Activated naive CD4-positive, alpha-beta T cell treated with anti-CD3 and anti-CD28 coated beads for 36 hours (primary cell): Measurements from ENCODE around the gene HEYL. TPM values are rescaled to one million over a fixed set of nuclear protein-coding genes. Genes with fewer than 3 reads are reported as not detected.

Experiments
- CTCF ChIA-PET: fragments of 350-600 bp; sonication (Branson Sonifier 250); formaldehyde crosslinking; loops from one replicate; lab custom pipeline; 2021; ENCODE audit warnings: antibody characterized with exemption; lab: Charles Lee
- DNase-seq: peaks from one replicate; pipeline ENCODE4 v3.0.0-alpha.2; 2020
- H3K27ac Mint-ChIP-seq: one replicate; pipeline ENCODE4 v1.8.0; 2021; ENCODE audit warnings: mild to moderate bottlenecking, mixed read lengths
- H3K27me3 Mint-ChIP-seq: one replicate; pipeline ENCODE4 v1.8.0; 2021; ENCODE audit warnings: low read depth, mixed read lengths
- H3K36me3 Mint-ChIP-seq: one replicate; pipeline ENCODE4 v1.8.0; 2021; ENCODE audit warnings: low read depth, mixed read lengths
- H3K4me1 Mint-ChIP-seq: one replicate; pipeline ENCODE4 v1.8.0; 2021; ENCODE audit warnings: low read depth, mixed read lengths
- H3K4me3 Mint-ChIP-seq: one replicate; pipeline ENCODE4 v1.8.0; 2021; ENCODE audit warnings: mild to moderate bottlenecking, moderate library complexity, mixed read lengths
- H3K9me3 Mint-ChIP-seq: one replicate; pipeline ENCODE4 v1.8.0; 2021; ENCODE audit warnings: mixed read lengths
- intact Hi-C: fragments of 100-400 bp; cut with micrococcal nuclease; formaldehyde crosslinking; loops from one replicate; pipeline ENCODE4 v1.15.1; 2023
- total RNA-seq, 2 experiments: library from RNA; stranded (reverse); gene quantifications; one replicate each; pipeline ENCODE4 v1.2.3, GENCODE V29; 2021

HEYL gene
- total RNA-seq, 2 experiments from 2014 or later = 0.15 to 0.17 TPM

DNA sequence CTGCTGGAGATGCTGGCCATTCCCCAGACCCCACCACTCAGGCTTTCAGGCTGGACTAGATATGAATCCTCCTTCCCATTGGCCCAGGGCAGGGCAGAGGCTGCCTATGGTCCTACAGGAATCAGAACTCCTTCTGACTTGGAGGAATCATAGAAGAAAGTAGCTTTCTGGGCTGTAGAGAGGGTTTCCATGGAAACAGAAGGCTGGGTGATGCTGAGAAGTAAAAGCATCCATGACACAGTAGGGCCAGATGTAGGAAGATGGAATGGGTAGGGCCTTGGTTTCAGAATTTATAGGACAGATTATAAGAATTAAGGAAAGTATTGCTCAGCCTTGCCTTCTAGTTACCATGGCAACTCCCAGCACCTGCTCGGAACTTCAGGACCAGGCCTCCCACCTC, 23.4 kb upstream of the HEYL start:
- peaks cover 4% of the 10 kb centered on the region for H3K27me3 Mint-ChIP-seq
- no peaks in the 10 kb centered on the region for H3K36me3 Mint-ChIP-seq
- intact Hi-C loops = loop anchor here (10.0 kb wide), 1 partner anchor 268 kb away; no protein-coding TSS in a partner anchor
- CTCF ChIA-PET = interaction anchor here (0.6 to 14.5 kb wide), 3 partner anchors 11 to 239 kb away, joined by 3 to 263 read pairs (median 3); partner anchors contain the start of gene MYCL
- H3K27ac Mint-ChIP-seq = no peak overlapping the region
- no peak for DNase-seq
- no peak overlapping the region for H3K4me3 Mint-ChIP-seq
- peaks cover 21% of the 10 kb centered on the region for H3K4me1 Mint-ChIP-seq
- H3K9me3 Mint-ChIP-seq = no peaks in the 10 kb centered on the region

DNA sequence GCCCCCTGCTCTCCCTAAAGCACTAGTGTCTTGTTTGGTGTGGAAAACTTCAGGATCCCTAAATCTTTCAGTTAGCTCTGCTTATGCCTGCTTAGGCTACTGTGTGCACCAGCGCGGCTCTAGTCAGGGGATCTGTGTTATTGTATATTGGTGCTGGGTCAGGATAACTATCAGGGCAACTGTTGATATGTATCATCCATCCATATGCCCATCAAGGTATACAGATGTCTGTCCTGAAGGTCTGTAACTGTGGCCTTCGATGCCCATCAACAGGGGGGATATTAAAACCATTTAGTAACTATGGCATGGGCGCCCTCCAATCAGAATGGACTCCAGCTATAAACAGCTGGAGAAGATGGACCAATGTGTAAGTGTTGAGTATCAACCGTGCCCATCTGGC, 20.1 kb upstream of the HEYL start:
- H3K4me1 Mint-ChIP-seq = peaks cover 3% of the 10 kb centered on the region
- no peaks in the 10 kb centered on the region for H3K9me3 Mint-ChIP-seq
- CTCF ChIA-PET = interaction anchor here (0.9 to 14.5 kb wide), 7 partner anchors 11 to 139 kb away, joined by 3 to 263 read pairs (median 22); partner anchors contain the start of gene NT5C1A
- no peak overlapping the region for H3K27ac Mint-ChIP-seq
- no peaks in the 10 kb centered on the region for H3K27me3 Mint-ChIP-seq
- no peak for DNase-seq
- intact Hi-C loops = loop anchor here (10.0 kb wide), 1 partner anchor 395 kb away; no protein-coding TSS in a partner anchor
- H3K4me3 Mint-ChIP-seq = no peak overlapping the region
- no peaks in the 10 kb centered on the region for H3K36me3 Mint-ChIP-seq

DNA sequence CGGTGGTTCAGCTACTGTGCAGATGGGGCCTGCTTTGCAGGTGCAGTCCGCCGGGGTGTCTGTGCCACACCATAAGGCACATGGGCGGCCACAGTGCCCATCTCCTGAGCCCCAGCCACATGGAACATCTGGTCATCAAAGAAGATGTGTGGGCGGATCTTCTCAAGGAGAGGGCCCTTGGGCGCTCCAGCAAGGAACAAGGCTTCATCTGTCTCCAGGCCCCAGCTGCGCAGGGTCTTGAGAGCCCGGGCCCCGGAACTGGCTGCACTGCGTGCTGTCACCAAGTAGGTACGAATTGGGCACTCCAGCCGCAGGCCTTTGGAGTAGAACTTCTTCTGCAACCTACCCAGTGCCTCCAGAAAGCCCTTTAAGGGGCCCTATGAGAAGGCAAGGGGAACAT, 19.7 kb upstream of the HEYL start:
- H3K27me3 Mint-ChIP-seq = peaks cover 3% of the 10 kb centered on the region

DNA sequence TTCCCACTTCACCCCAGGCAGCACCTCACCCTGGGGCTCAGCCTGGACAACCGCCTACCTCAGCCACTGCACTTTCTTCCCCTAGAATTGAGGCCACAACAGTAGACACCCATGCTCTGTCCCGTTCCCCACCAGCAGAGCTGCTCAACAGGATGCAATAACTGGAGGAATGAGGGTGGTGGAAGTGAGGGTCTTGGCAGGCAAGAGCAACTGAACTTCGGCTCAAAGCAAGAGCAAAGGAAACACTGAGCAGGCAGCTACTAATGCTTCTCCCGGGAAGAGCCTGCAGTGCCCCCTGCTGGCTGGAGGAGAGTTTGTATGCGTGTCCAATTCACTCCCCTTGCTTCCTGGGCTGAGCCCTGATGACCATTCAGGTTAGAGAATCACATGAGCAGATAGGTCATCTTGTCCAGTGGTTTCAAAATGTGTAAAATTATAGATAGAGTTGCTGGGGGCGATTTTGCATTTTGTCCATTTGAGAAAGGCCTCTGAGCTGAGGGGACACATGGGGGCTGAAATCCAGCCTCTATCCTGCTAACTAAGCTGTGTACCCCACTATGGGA, 18.6 kb upstream of the HEYL start:
- Mint-ChIP-seq H3K27me3 (peaks cover 8% of the 10 kb centered on the region), H3K27ac (no peak overlapping the region), H3K36me3 (no peaks in the 10 kb centered on the region), H3K4me1 (peaks cover 8% of the 10 kb centered on the region), H3K4me3 (no peak overlapping the region), H3K9me3 (no peaks in the 10 kb centered on the region)
- intact Hi-C loops = loop anchor here (10.0 kb wide), 1 partner anchor 393 kb away; no protein-coding TSS in a partner anchor
- DNase-seq = peak; percentile 83
- CTCF ChIA-PET = interaction anchor here (0.6 to 14.5 kb wide), 36 partner anchors 10 to 559 kb away, joined by 3 to 263 read pairs (median 3); partner anchors contain the start of genes NT5C1A and PABPC4

More for the DNA sequence above, 19.7 kb upstream of the HEYL start:
- DNase-seq = no peak
- H3K36me3 Mint-ChIP-seq = no peaks in the 10 kb centered on the region
- peaks cover 3% of the 10 kb centered on the region for H3K4me1 Mint-ChIP-seq
- no peak overlapping the region for H3K4me3 Mint-ChIP-seq
- no peaks in the 10 kb centered on the region for H3K9me3 Mint-ChIP-seq
- intact Hi-C loops = loop anchor here (10.0 kb wide), 1 partner anchor 394 kb away; no protein-coding TSS in a partner anchor
- H3K27ac Mint-ChIP-seq = no peak overlapping the region
- CTCF ChIA-PET = interaction anchor here (0.7 to 14.5 kb wide), 24 partner anchors 11 to 141 kb away, joined by 3 to 263 read pairs (median 4); partner anchors contain the start of genes NT5C1A and PABPC4

DNA sequence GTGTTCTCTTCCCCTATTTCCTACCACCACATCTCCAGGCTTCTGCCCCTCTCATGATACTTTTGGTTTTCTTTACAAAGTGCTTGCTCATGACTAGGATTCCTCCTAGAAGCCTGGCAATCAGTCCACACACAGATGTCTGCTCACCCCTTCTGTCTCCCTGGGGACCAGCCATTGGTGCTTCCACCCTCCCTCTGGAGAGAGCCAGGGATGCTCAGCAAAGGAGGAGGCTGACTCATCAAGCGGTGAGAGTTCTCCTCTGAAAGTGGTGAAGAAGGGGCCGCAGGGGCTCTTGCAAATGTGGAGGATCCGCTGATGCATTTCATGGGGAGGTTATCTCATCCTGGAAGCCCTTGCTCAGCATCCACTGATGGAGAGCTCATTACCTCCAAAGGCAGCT, 18.0 kb upstream of the HEYL start:
- H3K9me3 Mint-ChIP-seq = no peaks in the 10 kb centered on the region
- CTCF ChIA-PET = interaction anchor here (0.6 to 14.5 kb wide), 25 partner anchors 9 to 559 kb away, joined by 3 to 263 read pairs (median 5); partner anchors contain the start of gene NT5C1A
- peaks cover 8% of the 10 kb centered on the region for H3K27me3 Mint-ChIP-seq
- no peak overlapping the region for H3K27ac Mint-ChIP-seq
- H3K36me3 Mint-ChIP-seq = no peaks in the 10 kb centered on the region
- H3K4me3 Mint-ChIP-seq = no peak overlapping the region
- intact Hi-C loops = loop anchor here (10.0 kb wide), 1 partner anchor 393 kb away; no protein-coding TSS in a partner anchor
- no peak for DNase-seq
- peaks cover 8% of the 10 kb centered on the region for H3K4me1 Mint-ChIP-seq

DNA sequence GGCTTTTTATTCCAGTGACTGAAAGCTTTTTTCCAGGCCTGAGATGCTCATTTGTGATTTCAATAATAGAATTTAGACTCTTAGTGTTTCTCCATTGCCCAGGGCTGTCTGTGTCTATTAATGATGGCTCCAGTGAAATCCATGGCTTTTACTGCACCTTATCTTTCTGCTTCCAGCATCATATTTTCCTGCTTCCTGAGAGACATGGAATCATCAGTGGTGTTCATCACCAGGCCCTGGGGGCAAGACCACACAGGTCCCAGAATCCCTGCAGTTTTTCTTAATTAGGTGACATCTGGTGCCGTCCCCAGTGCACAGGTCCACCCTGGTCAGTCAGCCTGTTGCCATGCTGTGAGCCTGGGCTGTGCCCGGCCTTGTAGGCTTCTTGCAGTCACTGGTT, 16.9 kb upstream of the HEYL start:
- H3K4me1 Mint-ChIP-seq = peaks cover 8% of the 10 kb centered on the region
- peaks cover 8% of the 10 kb centered on the region for H3K27me3 Mint-ChIP-seq
- DNase-seq = no peak
- no peaks in the 10 kb centered on the region for H3K36me3 Mint-ChIP-seq
- no peak overlapping the region for H3K4me3 Mint-ChIP-seq
- CTCF ChIA-PET = interaction anchor here (0.5 to 14.5 kb wide), 6 partner anchors 8 to 64 kb away, joined by 3 to 263 read pairs (median 20); partner anchors contain the start of gene NT5C1A
- no peak overlapping the region for H3K27ac Mint-ChIP-seq
- intact Hi-C loops = loop anchor here (10.0 kb wide), 1 partner anchor 392 kb away; no protein-coding TSS in a partner anchor
- no peaks in the 10 kb centered on the region for H3K9me3 Mint-ChIP-seq

DNA sequence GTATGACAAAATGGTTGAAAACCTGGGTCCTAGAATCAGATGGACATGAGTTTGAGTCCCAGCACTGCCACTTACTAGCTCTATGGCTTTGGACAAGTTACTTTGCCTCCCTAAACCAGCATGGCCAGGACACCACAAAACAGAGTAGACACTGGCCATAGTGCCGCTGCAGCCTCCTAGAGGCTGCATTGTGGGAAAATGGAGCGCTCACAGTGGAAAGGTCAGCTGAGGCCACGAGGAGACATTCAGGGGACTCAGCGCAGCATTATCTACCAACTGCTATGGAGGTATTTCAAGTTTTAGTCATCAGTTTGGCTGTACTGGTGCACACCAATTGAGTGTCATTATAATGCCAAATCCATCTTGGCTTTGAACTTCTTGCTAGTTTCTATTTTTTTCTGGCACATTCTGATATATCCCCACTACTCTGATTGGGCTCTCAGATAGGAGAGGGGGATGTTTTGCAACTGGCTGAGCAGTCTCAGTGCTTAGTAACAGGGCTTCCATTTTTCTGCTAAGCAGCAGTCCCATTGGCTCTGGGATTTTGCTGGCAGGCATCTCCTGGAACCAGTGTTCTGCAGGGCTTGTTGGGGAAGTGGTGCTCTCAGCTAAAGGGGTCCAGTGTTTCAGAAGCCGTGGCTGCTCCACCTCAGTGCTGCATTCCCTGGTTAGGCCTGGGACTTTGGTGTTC, 16.3 kb upstream of the HEYL start:
- CTCF ChIA-PET = interaction anchor here (0.5 to 14.5 kb wide), 5 partner anchors 15 to 521 kb away, joined by 3 to 263 read pairs (median 6); partner anchors contain the start of gene NT5C1A
- H3K4me3 Mint-ChIP-seq = no peak overlapping the region
- no peaks in the 10 kb centered on the region for H3K36me3 Mint-ChIP-seq
- intact Hi-C loops = loop anchor here (10.0 kb wide), 1 partner anchor 391 kb away; no protein-coding TSS in a partner anchor
- H3K9me3 Mint-ChIP-seq = no peaks in the 10 kb centered on the region
- no peak overlapping the region for H3K27ac Mint-ChIP-seq
- peaks cover 8% of the 10 kb centered on the region for H3K27me3 Mint-ChIP-seq
- peaks cover 8% of the 10 kb centered on the region for H3K4me1 Mint-ChIP-seq
- DNase-seq = no peak

DNA sequence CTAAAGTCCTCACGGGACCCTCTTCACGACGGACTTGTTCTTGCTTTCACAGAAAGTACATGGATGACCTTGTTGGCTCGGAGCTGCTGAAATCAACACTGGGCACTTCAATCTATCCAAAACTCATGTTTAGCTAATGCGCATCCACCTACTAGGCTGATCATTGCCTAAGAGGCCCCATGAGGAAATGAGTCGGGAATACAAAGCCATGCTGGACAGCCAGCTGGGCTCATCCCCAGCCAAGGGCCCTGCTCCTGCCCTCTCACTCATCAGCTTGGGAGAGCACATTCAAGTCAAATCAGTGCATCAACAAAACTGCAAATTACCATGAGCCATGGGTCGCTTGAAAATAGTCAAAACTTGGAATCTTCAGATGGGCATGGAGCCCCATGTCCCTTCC, 14.8 kb upstream of the HEYL start:
- Mint-ChIP-seq H3K27me3 (peaks cover 8% of the 10 kb centered on the region), H3K4me3 (no peak overlapping the region), H3K4me1 (peaks cover 8% of the 10 kb centered on the region), H3K36me3 (no peaks in the 10 kb centered on the region), H3K9me3 (no peaks in the 10 kb centered on the region), H3K27ac (no peak overlapping the region)
- intact Hi-C loops = loop anchor here (5.0 to 10.0 kb wide), 2 partner anchors 389 to 552 kb away; no protein-coding TSS in a partner anchor
- CTCF ChIA-PET = interaction anchor here (0.8 to 14.5 kb wide), 10 partner anchors 13 to 174 kb away, joined by 3 to 263 read pairs (median 4); partner anchors contain the start of gene NT5C1A
- no peak for DNase-seq

DNA sequence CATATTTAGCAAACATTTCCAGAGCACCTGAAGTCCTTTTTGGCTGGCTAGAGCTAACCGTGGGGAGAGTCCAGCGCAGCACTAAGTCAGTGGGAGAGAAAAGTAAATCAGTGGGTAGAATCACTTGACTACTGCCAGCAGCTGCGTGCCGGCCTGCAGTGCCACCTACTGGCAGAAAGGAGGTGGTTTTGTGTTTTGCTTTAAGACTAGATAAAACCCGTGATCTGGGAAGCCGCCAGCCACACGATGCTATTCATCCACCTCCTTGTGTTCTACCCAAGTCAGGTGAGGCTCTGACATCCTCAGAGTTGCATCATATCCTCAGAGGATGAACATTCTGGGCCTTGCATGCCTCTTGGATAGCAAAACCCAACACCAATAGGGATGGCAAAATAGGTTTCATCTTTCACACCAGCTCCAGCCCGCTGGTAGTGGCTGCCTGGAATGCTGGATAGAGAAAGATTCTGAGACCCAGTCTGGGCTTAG, 14.1 kb upstream of the HEYL start:
- H3K4me3 Mint-ChIP-seq = no peak overlapping the region
- peak; percentile 90 for DNase-seq
- no peaks in the 10 kb centered on the region for H3K9me3 Mint-ChIP-seq
- H3K4me1 Mint-ChIP-seq = peaks cover 8% of the 10 kb centered on the region
- H3K36me3 Mint-ChIP-seq = no peaks in the 10 kb centered on the region
- H3K27me3 Mint-ChIP-seq = peaks cover 8% of the 10 kb centered on the region
- H3K27ac Mint-ChIP-seq = no peak overlapping the region
- CTCF ChIA-PET = interaction anchor here (0.6 to 14.5 kb wide), 13 partner anchors 10 to 203 kb away, joined by 3 to 263 read pairs (median 4); partner anchors contain the start of gene NT5C1A
- intact Hi-C loops = loop anchor here (1.0 to 10.0 kb wide), 6 partner anchors 42 to 551 kb away; no protein-coding TSS in a partner anchor

DNA sequence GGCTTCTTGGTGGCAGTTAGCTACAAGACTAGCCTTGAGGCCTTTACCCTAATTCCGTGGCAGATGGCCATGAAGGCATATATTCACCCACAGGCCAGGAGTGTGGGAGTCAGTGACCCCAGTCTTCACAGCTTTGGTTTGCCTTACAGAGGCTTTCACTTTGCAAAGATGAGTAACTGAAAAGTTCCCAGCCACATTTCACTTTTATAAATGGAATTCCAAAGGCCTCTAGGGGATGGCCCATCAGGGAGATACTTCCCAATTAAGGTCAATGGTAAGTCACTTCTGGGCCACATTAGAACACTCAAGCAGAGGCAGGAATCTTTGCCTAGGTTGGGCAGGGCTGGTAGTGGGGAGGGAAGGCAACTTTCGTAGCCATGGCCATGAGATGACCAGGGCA, 13.1 kb upstream of the HEYL start:
- H3K4me1 Mint-ChIP-seq = peaks cover 5% of the 10 kb centered on the region
- intact Hi-C loops = loop anchor here (2.0 to 10.0 kb wide), 3 partner anchors 388 to 550 kb away; no protein-coding TSS in a partner anchor
- no peaks in the 10 kb centered on the region for H3K9me3 Mint-ChIP-seq
- H3K27ac Mint-ChIP-seq = no peak overlapping the region
- H3K36me3 Mint-ChIP-seq = no peaks in the 10 kb centered on the region
- peaks cover 8% of the 10 kb centered on the region for H3K27me3 Mint-ChIP-seq
- H3K4me3 Mint-ChIP-seq = no peak overlapping the region
- CTCF ChIA-PET = interaction anchor here (0.9 to 14.5 kb wide), 4 partner anchors 11 to 45 kb away, joined by 3 to 263 read pairs (median 85); partner anchors contain the start of gene NT5C1A
- DNase-seq = no peak

DNA sequence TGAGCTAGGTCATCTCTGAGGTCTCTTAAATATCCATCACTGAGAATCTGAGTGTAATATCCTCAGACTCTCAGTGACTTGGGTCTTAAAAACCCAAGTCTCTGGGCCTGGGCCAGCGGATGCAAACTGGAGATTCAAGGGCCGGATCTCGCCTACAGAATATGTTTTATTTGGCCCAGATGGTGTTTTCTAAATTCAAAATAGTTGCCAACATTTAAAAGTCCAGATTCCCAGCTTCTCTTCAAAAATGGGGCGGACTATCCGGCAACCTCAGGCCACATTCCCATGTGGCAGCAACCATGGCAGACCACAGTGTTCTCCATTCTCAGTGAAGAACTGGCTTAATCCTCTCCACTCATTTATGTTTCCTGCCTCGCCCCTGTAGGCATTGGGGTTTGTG, 12.7 kb upstream of the HEYL start:
- CTCF ChIA-PET = interaction anchor here (0.9 to 14.5 kb wide), 3 partner anchors 11 to 45 kb away, joined by 3 to 263 read pairs (median 160); partner anchors contain the start of gene NT5C1A
- Mint-ChIP-seq H3K27me3 (peaks cover 8% of the 10 kb centered on the region), H3K36me3 (no peaks in the 10 kb centered on the region), H3K4me3 (no peak overlapping the region), H3K4me1 (peaks cover 5% of the 10 kb centered on the region), H3K9me3 (no peaks in the 10 kb centered on the region), H3K27ac (no peak overlapping the region)
- no peak for DNase-seq
- intact Hi-C loops = loop anchor here (2.0 to 10.0 kb wide), 3 partner anchors 387 to 550 kb away; no protein-coding TSS in a partner anchor
